Esophagus mucosa (tissue), 1 donor: Measurements from ENCODE around the gene ABLIM3. TPM values are rescaled to one million over a fixed set of nuclear protein-coding genes. Genes with fewer than 3 reads are reported as not detected.
A peak's percentile ranks its signal among the peaks of the same experiment; 100 is the strongest.

Experiments
- ATAC-seq: fragments of 200-7000 bp; cut with Tn5 transposase; one replicate; pipeline ENCODE4 v1.9.1; 2020
- total RNA-seq: library from RNA; stranded (reverse); gene quantifications from one replicate; pipeline ENCODE4 v1.2.4, GENCODE V29; 2023
- donor health status: DM: yes; HTN: yes; CAD: no.

Gene ABLIM3
- total RNA-seq, 1 donor from 2014 or later: 22.4 TPM

DNA sequence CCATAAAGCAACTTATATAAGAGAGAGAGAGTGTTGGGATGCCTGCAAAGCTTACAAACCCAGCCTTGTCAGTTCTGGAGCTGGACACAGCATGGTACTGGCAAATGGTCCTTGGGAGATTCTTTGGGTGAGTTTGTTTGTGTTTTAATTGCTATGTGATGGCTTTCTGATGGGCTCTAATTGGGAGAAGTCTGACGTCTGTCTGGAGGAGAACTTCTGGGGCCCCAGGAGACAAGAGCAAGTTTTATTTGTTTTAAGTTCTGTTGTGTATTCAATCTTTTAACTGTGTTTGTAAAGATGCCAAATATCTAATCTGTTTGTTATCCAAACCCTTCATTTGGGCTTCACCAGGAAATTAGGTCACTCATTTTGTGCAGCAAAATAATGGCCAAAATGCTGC, 80.0 kb downstream of the ABLIM3 start:
- ATAC-seq: no peak

DNA sequence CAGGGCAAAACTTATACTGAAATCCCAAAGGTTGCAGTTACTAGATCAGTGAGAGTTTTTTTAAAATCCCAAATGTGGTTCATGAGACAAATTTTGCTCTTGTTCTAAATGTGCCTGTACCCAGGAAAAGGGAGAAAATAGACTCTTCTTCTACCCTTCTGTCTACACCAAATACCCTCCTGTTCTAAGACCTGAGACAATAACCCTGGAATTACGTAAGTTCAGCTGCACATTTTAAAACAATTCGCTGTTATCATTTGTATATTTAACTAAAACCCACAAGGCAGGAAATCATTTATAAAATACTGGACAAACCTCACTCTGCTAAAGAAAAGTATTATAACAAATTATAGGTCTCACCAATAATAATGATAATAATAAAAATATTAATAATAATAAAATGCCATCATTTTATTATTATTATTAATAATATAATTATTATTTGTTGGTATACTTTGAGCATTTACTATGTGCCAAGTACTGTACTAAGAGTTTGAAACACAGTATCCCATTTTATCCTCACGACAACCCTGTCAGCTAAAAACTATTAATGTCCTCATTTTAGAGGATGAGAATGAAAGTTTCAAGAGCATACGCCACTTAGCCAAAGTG, 80.5 kb downstream of the ABLIM3 start:
- no peak for ATAC-seq

DNA sequence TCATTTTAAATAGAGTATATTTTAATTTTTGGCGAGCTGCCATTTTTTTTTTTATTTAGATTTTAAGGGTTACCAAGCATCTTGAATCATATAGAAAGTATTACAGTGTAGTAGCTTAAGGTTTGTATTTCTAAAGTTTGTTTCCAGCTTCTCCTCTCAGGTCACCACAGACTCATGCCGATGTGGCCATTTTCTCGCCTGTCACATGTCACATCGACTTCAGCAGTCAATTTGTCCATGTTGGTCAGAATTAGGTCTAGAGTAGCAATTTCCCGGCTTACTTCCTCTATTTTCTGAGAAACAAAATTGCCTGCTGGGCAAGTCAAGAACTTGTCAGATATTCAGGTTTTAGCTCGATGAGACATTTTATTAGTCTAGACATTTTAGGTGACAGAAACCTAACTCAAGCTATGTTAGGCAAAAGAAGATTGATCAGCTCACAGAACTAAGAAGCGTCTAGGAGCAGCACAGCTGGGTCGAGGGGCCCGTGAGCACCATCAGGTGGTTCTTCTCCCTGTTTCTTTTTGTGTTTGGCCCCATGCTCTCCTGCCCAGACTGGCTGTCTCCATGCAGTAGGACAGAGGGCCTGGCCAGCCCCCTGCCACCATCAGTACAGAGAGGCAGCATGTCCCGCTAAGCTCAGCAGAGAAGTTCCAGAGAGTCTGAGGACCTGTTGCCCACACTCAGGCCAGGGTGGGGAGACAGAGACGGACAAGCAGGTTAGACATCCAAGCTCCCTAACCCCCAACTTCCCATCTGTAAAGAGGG, 82.0 kb downstream of the ABLIM3 start:
- ATAC-seq: no peak

DNA sequence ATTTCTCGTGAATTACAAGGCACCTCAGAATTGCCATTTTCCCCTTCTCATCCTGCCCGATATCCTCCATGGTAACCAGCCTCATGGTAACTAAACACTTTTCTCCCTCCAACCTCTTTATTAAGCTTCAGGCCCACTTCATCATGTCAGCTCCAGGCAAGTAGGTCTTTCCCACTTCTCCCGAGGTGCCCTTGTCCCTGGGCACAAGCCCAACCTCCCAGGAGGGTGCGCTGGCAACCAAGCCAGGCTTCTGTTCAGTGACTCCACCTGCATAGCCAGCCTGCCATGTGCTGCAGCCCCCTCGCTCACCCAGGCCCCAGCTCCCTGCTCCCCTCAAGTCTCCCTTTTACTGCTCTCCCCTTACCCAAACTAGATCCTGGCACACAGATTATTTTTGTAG, 83.0 kb downstream of the ABLIM3 start:
- no peak for ATAC-seq

DNA sequence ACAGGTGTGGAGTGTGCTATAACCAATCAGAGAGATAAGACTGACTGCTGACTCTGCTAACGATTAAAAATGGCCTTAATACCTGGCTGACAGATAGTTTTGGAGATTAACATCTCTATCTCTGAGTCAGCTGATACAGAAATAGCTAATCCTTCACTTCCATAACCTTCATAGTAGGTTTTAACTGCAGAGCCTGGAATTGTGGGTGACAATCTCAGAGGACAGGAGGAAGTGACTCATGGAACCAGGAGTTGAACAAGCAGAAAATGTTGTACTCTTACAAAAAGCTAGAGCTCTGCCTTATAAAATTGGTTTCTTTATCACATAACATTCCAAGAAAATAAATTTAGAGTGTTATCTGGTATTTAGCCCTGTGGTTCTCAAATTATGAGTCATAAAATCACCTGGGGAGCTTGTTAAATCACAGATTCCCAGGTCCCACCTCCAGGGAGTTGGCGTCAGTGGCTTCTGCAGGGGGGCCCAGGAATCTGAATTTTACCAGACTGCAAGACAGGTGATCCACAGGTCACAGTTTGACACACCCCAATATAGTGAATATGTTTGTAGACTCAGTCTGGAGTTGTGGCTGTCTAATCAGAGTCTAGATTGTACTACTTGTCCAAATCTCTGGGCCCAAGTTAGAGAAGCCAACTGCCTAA, 86.0 kb downstream of the ABLIM3 start:
- ATAC-seq: no peak

DNA sequence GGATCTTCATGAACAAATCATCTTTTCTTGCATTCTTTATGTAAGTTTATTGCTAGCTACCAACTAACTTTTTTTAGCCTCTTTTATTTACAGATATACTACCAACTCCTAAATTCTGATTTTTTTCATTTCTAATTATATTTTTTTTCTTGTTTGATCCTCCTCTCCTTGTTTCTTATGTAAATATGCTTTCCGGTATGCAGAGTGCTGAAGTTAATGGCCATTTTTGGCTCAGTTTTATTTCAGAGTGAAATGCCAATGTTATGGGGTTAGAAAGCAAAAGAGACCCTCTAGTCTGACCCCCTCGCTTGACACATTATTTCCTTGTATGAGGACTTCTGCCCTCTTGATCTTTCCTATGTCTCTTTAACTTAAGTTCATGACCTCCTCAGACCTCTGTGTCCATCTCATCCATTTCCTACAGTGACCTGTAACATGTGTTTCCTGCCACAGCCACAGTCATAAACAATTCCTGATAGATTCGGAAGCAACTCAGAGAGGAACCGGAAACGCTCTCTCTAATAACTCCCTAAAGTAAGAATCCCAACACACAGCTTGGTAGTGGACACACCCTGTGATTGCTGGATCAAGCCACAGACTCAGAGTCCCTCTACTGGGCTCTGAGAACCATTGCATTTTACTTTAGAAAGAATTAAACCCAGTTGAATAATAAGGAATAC, 87.5 kb downstream of the ABLIM3 start:
- peak; percentile 96 for ATAC-seq

DNA sequence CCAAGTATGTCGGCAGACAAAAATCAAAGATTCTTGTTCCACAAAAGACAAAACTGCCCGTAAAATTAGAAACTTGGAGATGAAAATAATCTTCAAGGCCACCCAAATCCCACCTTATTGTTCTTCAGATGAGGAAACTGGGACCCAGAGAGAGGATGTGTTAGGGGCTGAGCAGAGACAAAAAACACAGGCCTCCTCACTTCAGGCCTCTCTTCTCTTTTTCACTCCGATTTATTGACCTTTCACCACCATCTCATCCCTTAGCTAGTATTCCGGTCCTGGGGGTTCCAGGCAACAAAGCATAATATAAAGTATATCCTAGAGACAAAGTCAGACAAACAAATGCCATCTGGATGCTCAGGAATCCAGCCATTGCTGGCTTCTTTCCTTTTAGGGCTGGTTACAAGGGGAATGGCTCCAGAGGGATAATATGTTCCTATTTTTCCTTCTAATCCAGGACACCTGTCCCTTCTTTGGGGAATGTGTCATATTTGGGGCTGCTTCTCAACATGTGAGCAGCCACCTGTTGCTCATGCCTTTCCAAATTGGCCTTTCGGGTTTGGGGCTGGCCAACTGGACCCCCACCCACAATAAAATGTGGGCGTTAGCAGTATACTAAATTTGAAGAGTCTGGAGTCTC, 88.1 kb downstream of the ABLIM3 start:
- no peak for ATAC-seq

DNA sequence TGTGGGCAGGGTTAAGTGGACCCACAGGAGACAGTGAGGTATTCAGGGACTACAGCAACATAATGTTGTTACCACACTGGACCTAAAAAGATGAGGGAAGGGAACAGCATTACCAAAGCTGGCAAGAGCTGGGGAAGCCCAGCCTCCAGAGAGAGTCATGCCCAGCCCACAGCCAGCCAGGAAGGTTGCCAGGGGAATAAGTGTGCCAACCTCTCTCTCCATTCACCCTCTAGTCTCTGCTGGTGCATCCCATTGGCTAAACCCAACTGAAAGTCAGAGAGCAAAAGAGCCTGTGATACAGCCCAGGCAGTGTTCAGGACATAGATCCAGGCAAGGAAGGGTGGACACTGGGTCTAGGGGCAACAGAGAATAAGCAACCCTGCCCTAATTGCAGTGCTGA, 94.5 kb downstream of the ABLIM3 start:
- ATAC-seq: no peak

DNA sequence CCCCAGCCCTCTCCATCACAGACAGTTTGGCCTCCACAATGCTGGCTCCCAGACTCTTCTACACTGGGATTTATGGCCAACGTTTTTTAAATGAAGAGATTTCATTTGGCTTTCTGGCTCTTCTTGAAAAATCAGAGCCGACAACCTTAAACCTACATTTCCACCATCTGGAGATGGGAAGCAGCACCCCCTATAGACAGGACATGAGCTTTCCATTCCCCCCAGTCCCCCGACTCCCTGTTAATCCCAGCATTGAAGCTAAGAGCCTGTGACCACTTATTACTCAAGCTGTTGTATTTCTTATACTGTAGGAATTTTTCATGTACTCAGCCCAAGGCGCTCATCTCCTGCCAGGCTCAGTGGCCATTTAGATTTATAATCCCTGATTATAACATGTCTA, 96.4 kb downstream of the ABLIM3 start:
- ATAC-seq: no peak

DNA sequence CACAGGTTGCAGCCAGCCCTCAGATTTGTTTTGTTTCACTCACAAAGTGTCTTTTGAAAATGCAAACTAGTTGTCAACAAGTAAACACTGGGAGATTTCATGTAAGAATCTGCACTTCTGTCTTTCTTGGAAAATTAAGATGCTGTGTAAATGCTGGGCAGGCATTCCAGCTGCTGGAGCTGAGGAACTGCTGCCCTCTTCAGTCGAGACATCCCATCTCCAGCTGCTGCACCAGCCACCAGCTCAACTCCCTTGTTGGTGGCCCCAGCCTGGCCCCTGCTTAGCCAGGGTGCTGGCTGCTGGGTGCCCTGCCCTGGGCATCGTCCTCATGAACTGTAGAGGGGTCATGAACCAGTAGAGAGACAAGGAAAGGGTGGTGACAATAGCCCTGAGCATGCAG, 97.2 kb downstream of the ABLIM3 start:
- ATAC-seq: no peak

DNA sequence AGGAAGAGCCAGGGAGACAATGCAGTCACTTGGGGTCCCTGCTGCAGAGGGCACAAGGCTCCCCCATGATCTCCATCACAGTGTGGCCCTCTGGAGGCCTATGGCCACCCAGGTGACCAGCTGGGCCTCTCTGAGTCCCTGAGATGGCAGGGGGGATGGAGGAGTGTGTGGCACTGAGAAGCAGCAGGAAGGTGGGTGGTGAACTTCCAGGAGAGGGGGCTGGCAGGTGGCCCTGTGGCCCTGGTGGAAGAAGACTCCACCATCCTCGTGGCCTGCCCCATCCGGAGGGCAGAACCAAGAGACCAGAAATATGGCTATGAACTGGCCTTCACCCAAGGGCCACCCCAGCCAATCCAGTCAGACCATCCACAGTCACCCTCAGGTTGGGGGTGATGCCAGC, 98.6 kb downstream of the ABLIM3 start:
- ATAC-seq: no peak

DNA sequence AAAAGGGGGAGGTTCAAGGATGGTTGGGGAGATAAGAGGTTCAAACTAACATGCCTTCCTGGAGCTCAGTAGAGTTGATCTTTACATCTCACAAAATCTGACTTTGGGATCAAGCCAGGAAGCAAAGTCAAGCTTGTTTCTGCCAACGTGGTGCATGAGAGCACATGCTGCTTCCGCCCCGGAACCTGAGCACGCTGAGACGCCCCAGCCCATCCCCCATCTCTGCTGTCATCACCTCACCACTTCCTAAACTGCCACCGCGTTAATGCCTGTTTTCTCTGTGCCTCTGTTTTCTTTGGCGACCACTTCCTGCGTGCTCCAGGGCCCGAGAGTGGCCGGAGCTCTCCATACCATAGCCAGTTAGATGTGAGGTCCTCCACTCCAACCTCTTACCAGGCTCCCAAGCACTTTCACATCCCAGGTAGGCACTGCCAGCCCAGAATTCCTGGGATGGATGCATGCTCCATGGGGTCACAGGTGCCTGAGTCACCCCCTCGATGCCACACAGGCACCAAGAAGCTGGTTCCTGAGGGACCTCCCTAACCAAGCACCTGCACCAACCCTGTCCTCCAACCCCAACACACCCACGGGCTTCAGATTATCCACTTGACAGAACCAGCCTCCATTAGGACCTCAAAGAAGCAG, 99.2 kb downstream of the ABLIM3 start:
- ATAC-seq: peak; percentile 62

DNA sequence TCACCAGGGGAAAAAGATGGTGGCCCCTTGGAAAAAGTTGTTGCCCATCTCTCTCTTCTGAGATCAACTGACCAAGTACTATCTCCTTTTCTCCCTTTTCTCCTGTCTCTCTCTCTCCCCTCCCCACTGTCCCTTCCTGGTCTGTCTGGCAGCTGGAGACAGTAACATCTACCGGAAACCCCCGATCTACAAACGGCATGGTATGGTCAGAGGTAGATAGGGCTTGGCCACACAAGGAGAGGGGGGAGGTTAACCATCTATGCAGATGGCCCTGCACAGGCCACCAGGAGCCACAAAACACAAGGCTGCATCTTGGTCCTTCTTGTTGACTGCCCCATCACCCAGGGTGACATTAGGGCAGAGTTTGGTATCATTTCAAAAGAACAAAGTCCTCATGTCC, 101.0 kb downstream of the ABLIM3 start:
- ATAC-seq: no peak

DNA sequence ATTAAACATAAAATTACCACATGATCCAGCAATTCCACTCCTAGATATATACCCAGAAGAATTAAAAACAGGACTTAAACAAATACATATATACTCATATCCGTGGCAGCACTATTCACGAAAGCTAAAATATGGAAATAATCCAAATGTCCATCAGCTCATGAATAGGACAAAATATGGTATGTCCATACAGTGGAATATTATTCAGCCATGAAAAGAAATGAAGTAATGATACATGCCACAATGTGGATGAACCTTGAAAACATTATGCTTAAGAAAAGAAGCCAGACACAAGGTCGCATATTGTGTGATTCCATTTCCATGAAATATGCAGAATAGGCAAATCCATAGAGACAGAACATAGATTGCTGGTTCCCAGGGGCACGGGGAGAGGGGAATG, 105.6 kb downstream of the ABLIM3 start:
- no peak for ATAC-seq

DNA sequence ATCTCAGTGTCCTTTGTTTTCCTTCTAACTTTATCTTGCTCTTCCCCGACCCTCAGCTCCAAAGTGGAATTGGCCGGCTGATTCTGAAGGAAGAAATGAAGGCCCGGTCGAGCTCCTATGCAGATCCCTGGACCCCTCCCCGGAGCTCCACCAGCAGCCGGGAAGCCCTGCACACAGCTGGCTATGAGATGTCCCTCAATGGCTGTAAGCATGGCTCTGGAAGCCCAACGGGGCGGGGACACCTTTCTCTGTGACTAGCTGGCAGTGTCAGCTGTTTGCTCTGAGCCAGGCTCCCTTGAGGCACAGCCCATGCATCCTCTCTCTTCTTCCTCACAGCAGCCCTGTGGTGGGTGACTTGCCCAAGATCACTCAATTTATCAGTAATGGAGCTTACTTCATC, 106.4 kb downstream of the ABLIM3 start:
- ATAC-seq: no peak

DNA sequence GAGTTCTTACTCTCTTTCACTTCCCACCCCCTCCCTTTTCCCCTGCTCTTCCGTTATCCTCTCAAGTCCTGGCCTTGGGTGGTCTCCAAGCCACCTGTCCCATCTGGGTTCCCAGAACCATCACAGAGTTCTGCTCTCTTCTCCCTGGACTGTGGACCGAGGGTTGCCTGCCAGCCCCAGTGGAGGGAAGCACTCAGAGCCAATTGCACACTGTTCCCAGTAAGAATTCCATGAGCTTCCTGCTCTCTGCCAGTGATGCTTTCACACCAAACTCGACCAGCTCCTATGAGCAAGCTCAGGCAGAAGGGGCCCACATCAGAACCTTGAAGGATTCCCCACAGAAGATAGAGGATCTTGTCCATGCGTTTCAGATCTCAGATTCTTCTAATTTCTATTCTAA, 110.3 kb downstream of the ABLIM3 start:
- no peak for ATAC-seq

DNA sequence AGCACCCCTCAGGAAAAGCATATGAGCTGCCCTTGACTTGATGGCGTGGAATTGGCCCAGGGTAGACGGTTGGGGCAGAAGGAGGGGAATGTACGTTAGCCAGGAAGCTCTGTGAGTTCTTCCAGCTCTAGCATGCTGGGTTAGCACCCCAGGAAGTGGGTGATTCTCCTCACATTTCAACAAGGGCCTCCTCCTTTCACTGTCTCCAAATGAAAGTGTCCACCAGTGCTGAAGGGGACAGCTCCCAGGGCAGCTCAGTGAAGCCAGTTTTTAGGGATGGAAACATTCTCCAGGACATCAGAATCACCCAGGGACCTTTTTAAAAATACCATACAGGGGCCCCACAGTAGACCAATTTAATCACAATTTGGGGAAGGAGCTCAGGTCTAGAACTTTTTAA, 113.2 kb downstream of the ABLIM3 start:
- no peak for ATAC-seq

DNA sequence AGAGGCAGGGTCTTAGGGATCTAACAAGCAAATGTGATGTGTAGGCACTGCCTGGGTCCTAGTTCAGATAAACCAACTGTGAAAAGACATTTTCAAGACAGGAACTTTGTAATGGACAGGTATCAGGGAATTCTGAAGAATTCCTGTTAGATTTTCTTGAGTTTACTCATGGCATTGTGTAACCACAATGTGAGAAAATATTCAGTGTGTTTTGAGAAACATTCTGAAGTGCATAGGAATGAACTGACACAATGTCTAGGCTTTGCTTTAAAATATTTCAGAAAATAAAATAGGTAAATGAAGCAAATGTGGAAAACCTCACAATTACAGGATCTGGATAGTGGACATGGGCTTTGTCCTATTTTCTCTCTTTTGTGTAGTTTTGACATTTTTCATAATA, 115.2 kb downstream of the ABLIM3 start:
- no peak for ATAC-seq

DNA sequence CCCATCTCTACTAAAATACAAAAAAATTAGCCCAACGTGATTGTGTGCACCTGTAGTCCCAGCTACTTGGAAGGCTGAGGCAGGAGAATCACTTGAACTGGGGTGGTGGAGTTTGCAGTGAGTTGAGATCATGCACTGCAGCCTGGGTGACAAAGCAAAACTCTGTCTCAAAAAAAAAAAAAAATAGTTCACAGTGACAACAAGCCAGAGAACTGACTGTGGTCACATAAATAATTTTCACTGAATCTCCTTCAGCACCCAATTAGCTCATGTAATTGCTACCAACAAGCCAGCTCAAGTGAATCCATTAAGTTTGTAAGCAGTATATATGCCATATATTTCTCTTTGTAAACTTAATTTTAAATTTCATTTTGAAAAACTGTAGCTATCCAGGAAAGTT, 115.8 kb downstream of the ABLIM3 start:
- ATAC-seq: no peak

DNA sequence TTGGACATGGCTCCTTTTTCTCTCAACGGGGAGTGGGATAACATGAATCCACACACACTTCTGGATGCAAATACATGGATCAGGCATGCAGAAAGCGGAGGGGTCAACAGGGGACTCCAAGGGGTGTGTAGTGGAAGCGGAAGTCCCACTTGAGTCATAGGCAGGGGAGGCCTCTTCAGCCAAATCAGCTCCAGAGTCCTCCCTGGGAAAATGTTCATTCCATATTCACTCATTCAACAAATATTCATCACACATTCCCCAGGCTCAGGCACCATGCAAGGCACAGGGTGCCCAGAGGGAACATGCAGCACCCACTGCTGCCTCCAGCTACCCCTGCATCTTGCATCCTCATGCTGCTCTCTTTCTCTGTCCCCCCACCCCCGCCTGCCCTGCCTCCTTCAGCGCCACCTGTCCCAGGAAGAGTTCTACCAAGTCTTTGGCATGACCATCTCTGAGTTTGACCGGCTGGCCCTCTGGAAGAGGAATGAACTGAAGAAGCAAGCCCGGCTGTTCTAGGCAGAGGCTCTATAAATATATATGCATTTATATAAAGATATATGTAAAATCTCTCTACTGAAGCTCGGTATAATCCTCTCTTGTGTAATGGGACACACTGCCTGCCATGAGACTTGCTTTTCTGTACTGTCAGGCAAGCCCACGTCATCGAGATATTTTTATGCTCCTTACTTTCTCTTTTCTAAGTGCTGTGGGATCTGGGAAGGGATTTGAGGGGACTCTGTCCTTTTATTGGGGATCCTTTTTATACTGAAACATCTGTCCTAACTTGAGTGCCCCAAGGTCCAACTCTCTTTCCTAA, 116.8 kb downstream of the ABLIM3 start:
- ATAC-seq: no peak

DNA sequence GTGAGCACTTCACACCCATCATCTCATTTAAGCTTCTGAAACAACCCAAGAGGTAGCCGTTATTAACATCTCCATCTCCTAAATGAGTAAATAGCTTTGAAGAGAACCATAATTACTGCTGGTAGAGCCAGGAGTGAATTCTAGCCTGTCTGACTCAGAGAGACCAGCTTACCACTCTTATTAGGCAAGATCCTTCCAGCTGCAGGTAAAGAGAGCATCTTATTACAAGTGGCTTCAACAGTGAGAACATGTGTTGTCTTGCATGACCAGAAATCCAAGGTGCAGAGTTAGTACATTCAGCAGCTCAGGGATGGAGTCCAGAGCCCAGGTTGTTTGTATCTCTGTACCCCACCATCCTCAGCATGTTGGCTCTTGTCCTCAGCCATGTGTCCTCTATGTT, 119.5 kb downstream of the ABLIM3 start:
- ATAC-seq: no peak

DNA sequence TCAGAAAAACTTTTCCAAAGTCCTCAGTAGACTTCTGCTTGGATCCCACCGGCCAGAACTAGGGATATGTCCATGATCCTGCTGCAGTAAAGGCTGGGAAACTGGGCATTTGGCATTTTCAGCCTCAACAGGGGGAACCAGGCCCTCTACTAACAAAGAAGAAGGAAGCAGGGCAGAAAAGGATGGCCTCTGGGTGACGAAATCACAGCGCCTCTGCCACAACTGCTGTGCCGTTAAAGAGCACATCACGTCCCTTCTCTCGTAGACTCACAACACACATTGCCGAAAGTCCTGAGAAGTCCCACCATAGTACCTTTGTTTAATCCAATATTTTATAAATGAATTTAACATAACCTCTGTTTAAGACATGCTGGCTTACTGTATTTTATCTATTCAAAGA, 120.0 kb downstream of the ABLIM3 start:
- no peak for ATAC-seq
